ENCODE data around the gene XPNPEP3.
"Not testable (repeated sequence)": the region's sequence is repeated elsewhere in the genome, so short reads cannot be mapped to it uniquely, and the experiment has no call there.

XPNPEP3 gene

DNA sequence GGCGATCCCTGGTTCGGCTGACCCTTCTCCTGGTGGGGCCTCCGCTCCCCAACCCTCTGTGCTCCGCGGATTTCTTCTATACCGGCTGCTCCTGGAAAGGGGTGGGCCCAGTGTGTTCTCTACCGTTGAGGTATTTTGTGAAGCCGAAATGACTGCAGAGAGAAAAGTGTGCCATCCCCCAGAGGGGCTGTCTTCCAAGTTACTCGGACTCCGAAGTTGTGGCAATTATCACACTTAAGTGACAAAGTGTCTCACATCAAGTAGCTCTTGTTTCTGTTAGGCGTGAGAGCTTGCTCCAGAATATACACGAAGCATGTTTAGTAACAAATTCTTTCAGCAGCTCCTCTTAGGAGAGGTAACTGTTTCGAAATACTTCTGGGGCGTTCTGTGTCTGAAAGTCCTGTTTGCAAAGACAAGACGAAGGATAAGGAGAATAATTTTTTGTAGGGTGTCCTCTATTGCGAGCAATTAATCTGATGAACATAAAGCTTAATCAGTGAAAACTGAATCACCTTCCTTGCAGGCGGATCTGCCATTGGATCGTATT lies 434 bp downstream of the XPNPEP3 start:
- DNase-seq, result no peak

DNA sequence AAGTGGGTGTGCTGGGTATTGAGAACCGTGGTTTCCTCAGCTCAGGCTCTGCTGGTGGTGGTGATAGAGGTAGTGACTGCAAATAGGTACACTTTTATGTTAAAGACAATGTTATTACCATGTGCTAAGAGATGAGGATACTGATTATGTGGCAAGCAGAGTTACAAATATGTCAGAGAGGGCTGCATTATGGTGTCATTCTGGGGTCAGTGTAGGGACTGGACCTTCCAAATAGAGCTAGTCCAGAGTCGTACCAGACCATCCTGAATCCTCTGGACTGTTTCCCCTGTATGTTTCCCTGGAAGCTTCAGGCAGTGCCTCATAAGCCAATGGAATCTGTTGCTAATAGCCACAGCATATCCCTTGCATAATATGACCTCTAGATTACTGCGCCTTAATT lies 5.1 kb downstream of the XPNPEP3 start, which contains the start of gene DNAJB7:
Gene DNAJB7 (minus strand): TSS at position 101 of the 400 bp plus-strand sequence. CDS start 119 bp downstream, outside the sequence.
- no peak for DNase-seq

DNA sequence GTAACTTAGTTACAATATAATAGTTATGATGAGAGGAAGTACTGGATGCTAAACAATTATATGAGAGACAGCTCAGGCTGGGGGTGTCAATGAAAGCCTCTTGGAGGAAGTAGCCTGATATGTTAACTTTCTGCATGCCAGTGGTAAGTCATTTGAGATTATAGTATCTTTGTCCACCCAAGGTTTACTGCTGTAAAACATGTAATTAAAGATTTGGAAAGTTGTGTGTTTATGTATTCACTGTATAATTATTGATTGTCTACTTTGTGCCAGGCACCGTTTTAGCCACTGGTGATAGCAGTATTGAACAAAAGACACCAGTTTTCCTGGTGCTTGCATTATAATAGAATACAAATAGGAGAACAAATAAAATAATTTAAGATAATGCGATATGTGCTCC lies 5.6 kb downstream of the XPNPEP3 start:
- DNase-seq, result no peak

DNA sequence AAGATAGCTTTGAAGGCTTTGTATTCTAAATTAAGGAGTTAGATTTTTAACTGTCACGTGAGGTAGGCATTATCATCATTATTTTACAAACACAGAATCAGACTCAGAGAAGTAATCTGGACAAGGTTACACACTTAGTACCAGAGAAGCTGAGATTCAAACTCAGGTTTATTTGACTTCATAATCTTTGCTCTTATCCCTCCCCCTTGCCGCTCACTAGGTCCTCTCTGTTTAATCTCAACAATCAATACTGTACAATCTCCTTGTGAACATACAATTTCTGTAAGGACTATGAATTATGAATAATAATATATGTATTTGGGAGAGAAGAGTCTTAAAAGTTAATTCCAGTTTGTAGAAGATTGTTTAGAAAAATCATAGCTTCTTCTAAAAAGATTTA lies 10.2 kb downstream of the XPNPEP3 start:
- no peak for DNase-seq

DNA sequence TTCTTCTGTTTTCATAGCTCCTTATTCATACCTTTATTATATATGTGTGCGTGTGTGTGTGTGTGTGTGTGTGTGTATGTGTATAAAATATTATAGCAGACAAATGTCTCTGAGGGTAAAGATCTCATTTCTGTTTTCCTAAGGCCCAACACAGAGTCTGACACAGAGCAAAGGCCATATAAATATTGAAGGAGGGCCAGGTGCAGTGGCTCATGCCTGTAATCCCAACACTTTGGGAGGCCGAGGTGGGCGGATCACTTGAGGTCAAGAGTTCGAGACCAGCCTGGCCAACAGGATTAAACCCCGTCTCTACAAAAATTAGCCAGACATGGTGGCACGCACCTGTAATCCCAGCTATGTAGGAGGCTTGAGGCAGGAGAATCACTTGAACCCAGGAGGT lies 11.4 kb downstream of the XPNPEP3 start:
- DNase-seq, result not testable (repeated sequence)

DNA sequence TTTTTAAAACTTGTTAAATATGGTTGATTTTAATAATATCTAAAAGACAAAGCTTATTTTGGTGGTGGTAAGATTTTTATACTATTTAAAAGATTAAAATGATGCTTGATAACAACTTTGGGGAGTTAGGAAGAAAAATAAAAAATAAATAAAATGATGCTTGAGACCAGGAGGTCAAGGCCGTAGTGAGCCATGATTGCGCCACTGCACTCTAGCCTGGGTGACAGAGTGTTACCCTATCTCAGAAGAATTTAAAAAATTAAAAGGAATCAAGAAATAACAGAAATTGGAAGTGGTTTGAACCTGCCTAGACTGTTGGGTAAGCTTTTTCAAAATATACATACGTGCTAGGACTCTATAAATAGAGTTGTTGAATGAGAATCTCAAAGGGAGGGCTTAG lies 17.1 kb downstream of the XPNPEP3 start:
- DNase-seq, result no peak

DNA sequence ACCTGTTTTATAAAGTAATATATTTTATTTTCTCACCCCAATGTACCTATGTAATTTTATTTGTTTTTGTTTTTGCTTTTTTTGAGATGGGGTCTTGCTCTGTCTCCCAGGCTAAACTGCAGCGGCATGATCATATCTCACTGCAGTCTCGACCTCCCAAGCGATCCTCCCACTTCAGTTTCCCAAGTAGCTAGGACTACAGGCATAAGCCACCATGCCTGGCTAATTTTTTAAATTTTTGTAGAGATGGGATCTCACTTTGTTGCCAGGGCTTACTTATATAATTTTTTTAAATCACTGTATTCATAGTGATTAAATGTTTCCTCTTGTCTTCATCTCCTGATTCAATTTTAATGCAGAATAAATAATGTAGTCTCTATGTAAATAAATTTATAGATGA lies 18.2 kb downstream of the XPNPEP3 start:
- DNase-seq, result no peak

DNA sequence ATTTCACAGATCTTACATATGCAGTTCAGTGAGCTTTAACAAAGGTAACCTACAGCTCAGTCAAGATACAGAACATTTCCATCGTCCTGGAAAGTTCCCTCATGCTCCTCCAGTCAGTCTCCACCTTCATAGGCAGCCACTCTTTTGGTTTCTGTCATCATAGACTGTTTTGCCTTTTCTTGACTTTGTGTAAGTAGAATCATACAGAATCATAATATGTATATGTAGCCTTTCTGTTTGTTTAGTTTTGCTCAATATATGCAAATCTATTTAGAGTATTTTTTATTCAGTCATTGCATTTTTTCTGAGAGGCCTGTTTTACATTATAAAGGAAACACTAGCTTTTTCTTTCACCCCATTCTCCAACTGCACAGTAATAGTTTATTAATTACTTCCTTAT lies 20.0 kb downstream of the XPNPEP3 start:
- no peak for DNase-seq

DNA sequence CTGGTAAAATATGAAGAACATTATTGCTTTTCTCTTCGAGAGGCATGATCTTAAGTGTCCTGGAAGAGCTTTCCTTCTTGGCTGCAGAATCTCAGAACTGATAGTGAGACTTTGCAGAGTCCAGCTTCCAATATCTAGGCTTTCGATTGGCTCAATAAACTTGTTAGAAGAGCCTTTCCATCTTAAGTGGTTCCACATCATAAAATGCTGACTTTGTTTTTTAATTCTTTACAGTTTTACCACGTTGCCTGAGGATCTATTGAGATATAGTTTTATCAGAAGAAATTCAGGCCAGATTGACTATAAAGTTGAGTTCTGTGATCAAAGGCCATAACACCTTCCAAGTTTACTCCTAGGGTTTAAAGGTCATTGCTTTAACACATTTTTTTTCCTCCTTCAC lies 20.5 kb downstream of the XPNPEP3 start:
- no peak for DNase-seq

DNA sequence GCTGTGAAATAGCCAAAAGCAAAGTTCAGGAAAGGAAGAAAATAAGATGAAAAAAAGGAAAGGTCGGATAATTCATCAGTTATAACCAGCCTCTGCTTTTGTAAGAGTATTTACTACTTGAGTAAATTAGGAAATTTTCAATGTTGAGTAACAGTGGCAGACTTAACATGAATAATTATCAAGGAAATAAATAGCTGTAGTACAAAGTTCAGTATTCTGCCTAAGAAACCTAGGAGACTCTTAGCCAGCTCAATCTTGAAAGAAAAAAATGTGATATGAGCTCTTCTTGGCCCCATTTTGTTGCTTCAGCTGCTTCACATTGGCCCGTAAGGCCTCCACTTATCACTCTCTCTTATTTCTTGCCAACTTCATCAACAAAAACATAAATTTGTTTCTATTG lies 22.0 kb downstream of the XPNPEP3 start:
- no peak for DNase-seq

DNA sequence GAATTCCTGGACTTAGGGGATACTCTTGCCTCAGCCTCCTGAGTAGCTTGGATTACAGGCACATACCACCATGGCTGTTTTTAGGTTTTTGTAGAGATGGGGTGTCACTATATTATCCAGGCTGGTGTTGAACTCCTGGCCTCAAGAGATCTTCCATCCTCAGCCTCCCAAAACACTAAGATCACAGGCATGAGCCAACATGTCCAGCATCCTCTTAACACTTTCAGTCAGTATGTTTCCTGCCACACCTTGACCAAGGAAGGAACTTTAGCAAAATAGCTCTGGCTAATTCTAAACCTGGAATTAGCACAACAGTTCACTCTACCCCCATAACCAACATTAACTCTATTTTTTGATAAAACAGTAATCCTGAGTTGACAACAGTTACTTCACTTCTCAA lies 32.2 kb downstream of the XPNPEP3 start:
- no peak for DNase-seq

DNA sequence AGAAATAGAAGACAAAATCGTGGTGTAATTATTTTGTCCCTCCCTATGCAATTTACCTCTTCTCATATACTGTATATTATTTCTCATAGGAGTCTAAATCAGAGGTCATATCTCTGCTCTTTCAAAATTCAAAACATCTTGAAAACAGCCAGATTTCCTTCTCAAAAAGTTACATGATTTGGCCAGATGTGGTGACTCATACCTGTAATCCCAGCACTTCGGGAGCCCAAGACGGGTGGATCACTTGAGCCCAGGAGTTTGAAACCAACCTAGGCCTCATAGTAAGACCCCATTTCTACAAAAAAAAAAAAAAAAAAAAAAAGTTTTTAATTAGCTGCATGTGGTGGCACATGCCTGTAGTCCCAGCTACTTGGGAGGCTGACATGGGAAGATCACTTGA lies 33.9 kb downstream of the XPNPEP3 start:
- DNase-seq, result no peak

DNA sequence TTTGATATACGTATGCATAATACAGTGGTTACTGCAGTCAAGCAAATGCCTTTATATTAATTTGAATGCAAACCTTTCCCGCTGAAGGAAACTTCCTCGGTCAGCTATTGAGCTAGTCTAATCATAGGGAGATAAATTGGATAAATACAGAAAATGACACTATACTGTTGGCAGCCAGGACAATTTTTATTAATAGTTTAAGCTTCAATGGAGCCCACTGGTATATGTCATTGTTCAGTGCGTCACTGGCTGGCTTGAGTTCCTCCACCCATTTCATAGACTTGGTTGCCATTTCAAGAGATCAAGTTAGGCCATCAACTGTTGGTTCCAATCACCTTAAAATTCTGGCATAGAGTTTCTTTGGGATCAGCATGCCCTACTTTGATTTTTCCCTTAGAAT lies 37.5 kb downstream of the XPNPEP3 start:
- no peak for DNase-seq

DNA sequence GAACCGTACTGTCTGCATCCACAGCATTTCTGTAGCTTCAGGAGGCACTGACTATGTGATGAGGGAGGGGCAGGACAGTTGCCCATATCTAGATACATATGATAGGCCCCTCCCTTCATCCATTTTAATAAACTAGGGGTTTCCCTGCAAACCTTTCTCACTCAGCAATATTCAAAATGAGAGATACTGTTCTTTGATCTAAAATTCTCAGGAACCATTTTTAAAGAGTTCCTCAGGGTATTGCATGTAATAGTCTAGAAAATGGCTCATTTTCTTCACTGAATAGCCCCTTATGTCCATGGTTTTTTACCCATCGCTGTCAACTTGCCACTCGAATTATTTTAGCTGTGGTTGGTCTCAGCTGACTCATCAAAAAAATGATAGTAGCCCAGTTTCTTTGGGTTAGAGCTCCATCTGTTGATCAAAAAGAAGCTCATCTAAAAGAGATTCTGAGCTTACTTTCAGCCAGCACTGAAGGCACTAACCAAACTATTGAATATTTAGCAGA lies 42.0 kb downstream of the XPNPEP3 start:
- DNase-seq, result peak; percentile 70

DNA sequence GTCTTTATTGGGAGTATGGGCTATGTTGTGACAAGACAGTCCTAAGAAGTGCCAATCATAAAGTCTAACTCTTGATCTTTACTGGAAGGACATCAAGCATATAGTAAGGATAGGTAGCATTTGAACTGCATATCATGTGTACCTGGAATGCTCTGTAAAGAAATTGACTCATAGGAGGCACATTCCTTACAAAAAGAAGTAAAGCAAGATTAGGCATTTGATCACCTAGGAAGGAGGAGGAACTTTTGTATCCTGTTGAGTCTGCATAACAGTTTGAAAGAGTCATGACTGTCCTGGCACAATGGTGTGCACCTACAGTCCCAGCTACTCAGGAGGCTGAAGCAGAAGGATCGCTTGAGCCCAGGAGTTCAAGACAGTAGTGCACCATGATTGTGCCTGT lies 47.2 kb downstream of the XPNPEP3 start:
- no peak for DNase-seq

DNA sequence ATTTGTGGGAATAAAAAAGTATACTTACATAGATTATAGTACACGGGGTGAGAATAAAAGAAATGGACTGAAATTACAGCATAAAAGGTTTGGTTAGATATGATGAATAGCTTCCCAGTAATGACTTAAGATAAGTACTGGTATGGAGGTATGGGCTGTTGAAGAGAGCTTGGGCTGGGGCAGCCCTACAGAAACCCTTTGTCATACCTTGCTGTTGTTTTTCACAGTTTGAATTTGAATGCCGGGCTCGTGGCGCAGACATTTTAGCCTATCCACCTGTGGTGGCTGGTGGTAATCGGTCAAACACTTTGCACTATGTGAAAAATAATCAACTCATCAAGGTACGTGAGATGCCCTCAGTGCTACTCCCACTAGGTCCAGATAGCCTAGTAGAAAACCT lies 51.9 kb downstream of the XPNPEP3 start:
- no peak for DNase-seq

DNA sequence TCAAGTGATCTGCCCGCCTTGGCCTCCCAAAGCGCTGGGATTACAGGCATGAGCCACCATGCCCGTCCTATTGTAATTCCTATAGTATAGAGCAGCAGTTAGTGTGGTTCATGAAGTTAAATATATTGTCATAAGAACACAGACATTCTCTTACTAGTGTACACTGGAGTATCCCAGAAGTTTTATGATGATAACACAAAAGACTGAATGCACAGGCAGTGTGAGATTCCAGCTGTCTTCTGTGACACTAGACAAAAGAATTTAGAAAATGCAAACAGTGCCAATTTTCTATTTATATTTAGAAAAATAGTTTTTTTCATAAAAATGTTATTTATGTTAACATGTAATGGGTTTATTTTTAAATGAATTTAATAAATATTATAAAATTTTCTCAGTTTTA lies 54.8 kb downstream of the XPNPEP3 start:
- peak; percentile 39 for DNase-seq

DNA sequence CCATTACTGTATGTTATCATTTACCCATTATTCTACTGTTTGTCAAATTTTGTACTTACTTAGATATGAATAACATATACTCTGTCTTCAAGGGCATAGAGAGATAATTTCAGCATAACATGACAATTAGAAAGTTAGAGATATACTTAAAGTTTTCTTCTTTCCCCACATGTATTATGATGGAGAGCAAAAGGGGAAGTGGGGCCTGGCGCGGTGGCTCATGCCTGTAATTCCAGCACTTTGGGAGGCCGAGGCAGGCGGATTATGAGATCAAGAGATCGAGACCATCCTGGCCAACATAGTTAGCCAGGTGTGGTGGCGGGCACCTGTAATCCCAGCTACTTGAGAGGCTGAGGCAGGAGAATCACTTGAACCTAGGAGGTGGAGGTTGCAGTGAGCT lies 56.0 kb downstream of the XPNPEP3 start:
- not testable (repeated sequence) for DNase-seq

DNA sequence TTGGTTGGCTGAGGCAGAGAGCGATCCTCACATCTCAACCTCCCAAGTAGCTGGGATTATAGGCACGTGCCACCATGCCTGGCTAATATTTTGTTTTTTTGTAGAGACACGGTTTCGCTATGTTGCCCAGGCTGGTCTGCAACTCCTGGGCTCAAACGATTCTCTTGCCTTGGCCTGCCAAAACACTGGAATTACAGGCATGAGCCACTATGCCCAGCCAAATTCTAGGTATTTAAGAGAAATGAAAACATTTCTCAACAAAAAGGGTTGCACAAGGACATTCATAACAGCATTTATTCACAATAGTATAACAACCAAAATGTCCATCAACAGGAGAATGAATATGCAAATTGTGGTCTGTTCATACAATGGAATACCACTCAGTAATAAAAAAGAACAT lies 62.5 kb downstream of the XPNPEP3 start:
- no peak for DNase-seq

DNA sequence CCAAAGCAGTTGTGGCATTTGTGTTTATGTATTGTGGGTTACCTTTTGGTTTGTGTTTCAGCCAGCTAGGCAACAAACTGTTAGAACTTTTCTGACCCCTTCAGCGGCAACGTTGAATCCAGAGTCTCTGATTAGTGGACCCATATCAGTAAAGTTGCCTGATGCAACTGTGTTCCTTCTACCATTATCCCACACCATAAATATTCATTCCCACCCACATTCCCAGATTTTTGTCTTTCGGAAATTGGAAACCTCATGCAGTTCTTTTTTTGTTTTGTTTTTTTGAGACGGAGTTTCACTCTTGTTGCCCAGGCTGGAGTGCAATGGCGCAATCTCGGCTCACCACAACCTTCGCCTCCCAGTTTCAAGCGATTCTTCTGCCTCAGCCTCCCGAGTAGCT lies 63.6 kb downstream of the XPNPEP3 start:
- DNase-seq, result no peak

DNA sequence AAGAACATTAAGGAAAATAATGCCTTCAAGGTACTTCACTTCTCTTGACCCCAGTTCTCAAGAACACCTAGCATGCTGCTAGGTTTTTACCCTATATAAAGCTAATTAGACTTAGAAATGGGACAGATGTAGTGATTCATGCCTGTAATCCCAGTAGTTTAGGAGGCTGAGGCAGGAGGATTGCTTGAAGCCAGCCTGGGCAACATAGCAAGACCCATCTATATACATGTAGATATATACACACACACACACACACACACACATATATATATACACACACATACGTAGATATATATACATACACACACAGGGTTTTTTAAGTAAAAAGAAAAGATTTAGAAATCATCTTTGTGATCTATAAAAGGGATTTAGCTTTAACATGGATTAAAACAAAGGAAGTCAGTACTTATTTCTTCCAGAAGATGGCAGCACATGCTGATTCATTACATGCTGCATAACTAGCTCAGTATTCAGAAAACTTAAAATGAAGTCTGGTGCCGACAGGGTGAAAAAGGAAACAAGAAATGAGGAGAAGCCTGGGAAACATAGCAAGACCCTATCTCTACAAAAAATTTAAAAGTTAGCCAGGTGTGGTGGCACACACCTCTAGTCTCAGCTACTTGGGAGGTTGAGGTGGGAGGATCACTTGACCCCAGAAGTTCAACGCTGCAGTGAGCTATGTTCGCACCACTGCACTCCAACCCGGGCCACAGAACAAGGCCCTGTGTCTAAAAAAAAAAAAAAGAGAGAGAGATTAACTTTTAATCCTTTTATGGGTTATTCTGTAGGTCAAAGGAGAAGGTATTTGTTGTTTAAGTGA lies 65.7 kb downstream of the XPNPEP3 start:
- peak; percentile 65 for DNase-seq

DNA sequence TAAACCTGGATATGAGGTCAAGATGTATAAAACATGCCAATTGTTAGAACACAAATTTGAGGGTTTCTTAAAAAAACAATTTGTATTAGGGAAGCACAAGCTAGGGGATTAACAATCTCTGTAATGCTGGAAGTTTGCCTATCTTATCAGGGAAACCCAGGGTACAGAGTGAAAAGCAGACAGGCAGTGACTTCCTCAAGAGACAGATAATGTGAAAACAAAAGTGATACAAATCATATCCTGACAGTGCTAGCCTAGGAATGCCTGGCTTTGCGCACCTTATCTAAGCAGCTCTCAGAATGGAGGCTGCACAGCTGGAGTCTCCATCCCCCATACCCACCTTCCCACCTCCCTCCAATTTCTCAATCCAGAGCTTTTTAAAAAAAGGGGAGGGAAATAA lies 71.7 kb downstream of the XPNPEP3 start:
- DNase-seq, result no peak

DNA sequence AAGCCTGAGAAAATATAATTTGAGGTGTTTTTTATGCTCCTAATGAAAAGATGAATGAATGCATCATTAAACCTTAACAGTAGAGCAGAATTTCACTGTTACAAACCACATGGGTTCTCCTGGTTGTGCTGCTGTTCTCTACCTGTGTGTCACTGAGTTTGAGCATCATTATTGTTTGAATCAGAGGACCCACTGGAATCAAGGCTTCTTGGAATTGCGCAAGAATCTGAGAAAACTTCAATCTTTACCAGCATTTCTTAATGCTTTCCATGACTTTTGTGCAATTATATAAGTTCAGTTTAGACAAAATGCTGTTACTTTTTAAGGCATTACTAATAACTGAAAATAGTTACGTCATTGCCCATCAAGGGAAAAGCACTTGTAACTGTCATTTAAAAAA lies 75.4 kb downstream of the XPNPEP3 start:
- no peak for DNase-seq

DNA sequence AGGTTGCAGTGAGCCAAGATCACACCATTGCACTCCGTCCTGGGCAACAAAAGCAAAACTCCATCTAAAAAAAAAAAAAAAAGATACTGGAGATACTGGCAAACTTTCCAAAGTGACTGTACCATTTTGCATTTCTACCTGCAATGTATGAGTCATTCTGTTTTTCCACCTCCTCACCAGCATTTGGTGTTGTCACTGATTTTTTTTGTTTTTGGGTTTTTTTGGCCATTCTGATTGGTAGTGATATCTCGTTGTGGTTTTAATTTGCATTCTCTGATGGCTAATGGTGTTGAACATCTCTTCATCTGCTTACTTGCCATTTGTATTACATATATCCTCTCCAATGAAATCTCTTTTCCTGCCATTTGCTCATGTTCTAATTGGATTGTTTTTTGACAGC lies 82.3 kb downstream of the XPNPEP3 start:
- no peak for DNase-seq
